Astrocyte (in vitro differentiated cells and primary cell): Measurements from ENCODE around the gene LHFPL3.

ENCODE experiments used
- CTCF ChIP-seq: IDR thresholded peaks from 2 replicates; pipeline ENCODE4 v1.5.1; 2011; ENCODE audit warnings: low read depth, mild to moderate bottlenecking, inconsistent platforms, low read length, moderate library complexity; ENCODE audit not compliant: insufficient read depth
- EZH2 ChIP-seq: IDR thresholded peaks from 2 replicates; pipeline ENCODE4 v1.6.1; 2012; ENCODE audit warnings: mild to moderate bottlenecking, low read length, inconsistent platforms; ENCODE audit not compliant: insufficient read depth

- TF ChIP-seq EZH2 (no peak), CTCF (no peak)
These were observed 34.1 kb upstream of the LHFPL3 start for GRCh38 chr7:104294291-104294690.
